NB4 (cell line): Measurements from ENCODE around the gene CHRM3.

Experiments
- POLR2A ChIP-seq: IDR thresholded peaks from 2 replicates; pipeline ENCODE4 v1.6.1; 2011; ENCODE audit warnings: mild to moderate bottlenecking; ENCODE audit not compliant: insufficient read length; ENCODE audit errors: extremely low read depth
- TF ChIP-seq, protein P1 (sequence below): IDR thresholded peaks from one replicate; pipeline ENCODE4 v1.5.1; 2012; ENCODE audit warnings: low read depth, low read length

DNA sequence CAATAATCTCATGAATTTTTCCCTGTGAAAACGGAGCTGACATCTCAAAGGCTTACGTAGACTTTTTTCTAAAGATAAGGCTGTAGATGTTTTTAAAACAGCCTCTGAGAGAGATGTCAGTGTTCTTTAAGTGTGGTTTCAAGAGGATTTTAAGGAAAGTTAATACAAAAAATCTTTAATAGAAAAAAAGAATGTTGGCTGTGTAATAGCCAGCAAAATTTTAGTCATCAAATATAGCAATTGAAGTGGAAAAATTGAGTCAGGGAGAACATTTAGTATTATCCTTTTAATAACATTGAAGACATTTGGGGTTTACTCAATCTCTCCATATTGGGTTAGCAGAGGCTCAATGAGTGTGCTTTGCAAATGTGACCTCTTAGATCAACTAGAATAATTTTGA is 38.6 kb upstream of the CHRM3 start:
- TF ChIP-seq, protein P1, sequence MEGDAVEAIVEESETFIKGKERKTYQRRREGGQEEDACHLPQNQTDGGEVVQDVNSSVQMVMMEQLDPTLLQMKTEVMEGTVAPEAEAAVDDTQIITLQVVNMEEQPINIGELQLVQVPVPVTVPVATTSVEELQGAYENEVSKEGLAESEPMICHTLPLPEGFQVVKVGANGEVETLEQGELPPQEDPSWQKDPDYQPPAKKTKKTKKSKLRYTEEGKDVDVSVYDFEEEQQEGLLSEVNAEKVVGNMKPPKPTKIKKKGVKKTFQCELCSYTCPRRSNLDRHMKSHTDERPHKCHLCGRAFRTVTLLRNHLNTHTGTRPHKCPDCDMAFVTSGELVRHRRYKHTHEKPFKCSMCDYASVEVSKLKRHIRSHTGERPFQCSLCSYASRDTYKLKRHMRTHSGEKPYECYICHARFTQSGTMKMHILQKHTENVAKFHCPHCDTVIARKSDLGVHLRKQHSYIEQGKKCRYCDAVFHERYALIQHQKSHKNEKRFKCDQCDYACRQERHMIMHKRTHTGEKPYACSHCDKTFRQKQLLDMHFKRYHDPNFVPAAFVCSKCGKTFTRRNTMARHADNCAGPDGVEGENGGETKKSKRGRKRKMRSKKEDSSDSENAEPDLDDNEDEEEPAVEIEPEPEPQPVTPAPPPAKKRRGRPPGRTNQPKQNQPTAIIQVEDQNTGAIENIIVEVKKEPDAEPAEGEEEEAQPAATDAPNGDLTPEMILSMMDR: no peak
- no peak for TF ChIP-seq POLR2A
